ENCODE results near the gene TRPM2.

Gene TRPM2

GRCh38 chr21:44379991-44380865 lies 26.8 kb downstream of the TRPM2 start:
- H3K4me1 ChIP-seq (ENCODE audit: insufficient read depth, low read length) = no peaks in the 10 kb centered on the region
- no peak overlapping the region for H3K9ac ChIP-seq (ENCODE audit: low read depth, low read length)
- ATAC-seq (ENCODE audit: insufficient read depth, low read depth) (no peak), DNase-seq (no peak)
- no peak for TF ChIP-seq EZH2 (IDR thresholded peaks at IDR 0.05; ENCODE audit: borderline replicate concordance, low read depth, low read length, severe bottlenecking)
- TF ChIP-seq, protein P1, sequence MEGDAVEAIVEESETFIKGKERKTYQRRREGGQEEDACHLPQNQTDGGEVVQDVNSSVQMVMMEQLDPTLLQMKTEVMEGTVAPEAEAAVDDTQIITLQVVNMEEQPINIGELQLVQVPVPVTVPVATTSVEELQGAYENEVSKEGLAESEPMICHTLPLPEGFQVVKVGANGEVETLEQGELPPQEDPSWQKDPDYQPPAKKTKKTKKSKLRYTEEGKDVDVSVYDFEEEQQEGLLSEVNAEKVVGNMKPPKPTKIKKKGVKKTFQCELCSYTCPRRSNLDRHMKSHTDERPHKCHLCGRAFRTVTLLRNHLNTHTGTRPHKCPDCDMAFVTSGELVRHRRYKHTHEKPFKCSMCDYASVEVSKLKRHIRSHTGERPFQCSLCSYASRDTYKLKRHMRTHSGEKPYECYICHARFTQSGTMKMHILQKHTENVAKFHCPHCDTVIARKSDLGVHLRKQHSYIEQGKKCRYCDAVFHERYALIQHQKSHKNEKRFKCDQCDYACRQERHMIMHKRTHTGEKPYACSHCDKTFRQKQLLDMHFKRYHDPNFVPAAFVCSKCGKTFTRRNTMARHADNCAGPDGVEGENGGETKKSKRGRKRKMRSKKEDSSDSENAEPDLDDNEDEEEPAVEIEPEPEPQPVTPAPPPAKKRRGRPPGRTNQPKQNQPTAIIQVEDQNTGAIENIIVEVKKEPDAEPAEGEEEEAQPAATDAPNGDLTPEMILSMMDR (IDR thresholded peaks at IDR 0.05; ENCODE audit: borderline replicate concordance, extremely low read depth, low read length, poor library complexity, severe bottlenecking) = no peak
- H3K27ac ChIP-seq (ENCODE audit: low read length) = no peak overlapping the region
- H3K9me3 ChIP-seq (ENCODE audit: insufficient read depth, low read length, severe bottlenecking) = no peaks in the 10 kb centered on the region
- H2AFZ ChIP-seq (ENCODE audit: low read depth, low read length) = no peak overlapping the region
- no peak overlapping the region for H3K4me3 ChIP-seq (ENCODE audit: low read depth in 1 of 2, low read length in 2 of 2)
- H3K36me3 ChIP-seq (ENCODE audit: insufficient read depth, low read length) = no peaks in the 10 kb centered on the region
- H3K4me2 ChIP-seq (ENCODE audit: insufficient read depth, low read length) = no peak overlapping the region
- H3K27me3 ChIP-seq (ENCODE audit: insufficient read depth, low read length, poor library complexity) = no peaks in the 10 kb centered on the region
- no peaks in the 10 kb centered on the region for H3K79me2 ChIP-seq (ENCODE audit: insufficient read depth, low read length)
- no peaks in the 10 kb centered on the region for H4K20me1 ChIP-seq (ENCODE audit: insufficient read depth, low read length)

DNA sequence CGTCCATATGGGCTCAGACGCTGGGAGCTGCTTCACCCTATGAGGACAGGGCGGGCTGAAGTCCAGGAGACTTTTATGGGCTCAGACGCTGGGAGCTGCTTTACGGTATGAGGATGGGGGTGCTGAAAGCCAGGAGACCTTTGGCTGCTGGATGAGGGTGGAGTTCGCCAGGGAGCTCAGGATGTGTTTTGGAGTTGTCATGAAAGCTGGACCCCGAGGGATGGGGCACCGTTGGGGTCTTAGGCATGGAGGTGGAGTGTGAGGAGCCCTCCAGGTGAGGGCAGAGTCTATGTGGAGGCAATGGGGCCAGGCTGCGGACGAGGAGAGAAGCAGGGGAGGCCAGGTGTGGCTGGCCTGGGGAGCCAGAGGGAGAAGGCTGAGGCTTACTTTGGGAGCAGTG lies 27.5 kb downstream of the TRPM2 start:
- no peak for TF ChIP-seq EZH2 (IDR thresholded peaks at IDR 0.05; ENCODE audit: borderline replicate concordance, low read depth, low read length, severe bottlenecking)
- TF ChIP-seq, protein P1 (IDR thresholded peaks at IDR 0.05; ENCODE audit: borderline replicate concordance, extremely low read depth, low read length, poor library complexity, severe bottlenecking) = no peak

GRCh38 chr21:44381874-44382273 lies 28.5 kb downstream of the TRPM2 start:
- no peaks in the 10 kb centered on the region for H3K27me3 ChIP-seq (ENCODE audit: insufficient read depth, low read length, poor library complexity)
- ATAC-seq (ENCODE audit: insufficient read depth, low read depth) = no peak

More for the DNA sequence above, 27.5 kb downstream of the TRPM2 start:
- Histone ChIP-seq H3K4me1 (ENCODE audit: insufficient read depth, low read length) (no peaks in the 10 kb centered on the region), H3K9ac (ENCODE audit: low read depth, low read length) (no peak overlapping the region), H4K20me1 (ENCODE audit: insufficient read depth, low read length) (no peaks in the 10 kb centered on the region), H3K4me3 (ENCODE audit: low read depth in 1 of 2, low read length in 2 of 2) (no peak overlapping the region), H3K4me2 (ENCODE audit: insufficient read depth, low read length) (no peak overlapping the region), H3K36me3 (ENCODE audit: insufficient read depth, low read length) (no peaks in the 10 kb centered on the region), H3K27me3 (ENCODE audit: insufficient read depth, low read length, poor library complexity) (no peaks in the 10 kb centered on the region), H2AFZ (ENCODE audit: low read depth, low read length) (no peak overlapping the region), H3K79me2 (ENCODE audit: insufficient read depth, low read length) (no peaks in the 10 kb centered on the region), H3K27ac (ENCODE audit: low read length) (no peak overlapping the region), H3K9me3 (ENCODE audit: insufficient read depth, low read length, severe bottlenecking) (no peaks in the 10 kb centered on the region)
- ATAC-seq (ENCODE audit: insufficient read depth, low read depth) (no peak), DNase-seq (no peak)

More at GRCh38 chr21:44381874-44382273, 28.5 kb downstream of the TRPM2 start:
- Histone ChIP-seq H3K27ac (ENCODE audit: low read length) (no peak overlapping the region), H2AFZ (ENCODE audit: low read depth, low read length) (no peak overlapping the region), H3K36me3 (ENCODE audit: insufficient read depth, low read length) (no peaks in the 10 kb centered on the region), H3K9me3 (ENCODE audit: insufficient read depth, low read length, severe bottlenecking) (no peaks in the 10 kb centered on the region), H3K4me3 (ENCODE audit: low read depth in 1 of 2, low read length in 2 of 2) (no peak overlapping the region), H3K4me1 (ENCODE audit: insufficient read depth, low read length) (no peaks in the 10 kb centered on the region), H3K79me2 (ENCODE audit: insufficient read depth, low read length) (no peaks in the 10 kb centered on the region), H3K9ac (ENCODE audit: low read depth, low read length) (no peak overlapping the region), H4K20me1 (ENCODE audit: insufficient read depth, low read length) (no peaks in the 10 kb centered on the region), H3K4me2 (ENCODE audit: insufficient read depth, low read length) (no peak overlapping the region)
- TF ChIP-seq, protein P1 (IDR thresholded peaks at IDR 0.05; ENCODE audit: borderline replicate concordance, extremely low read depth, low read length, poor library complexity, severe bottlenecking) = no peak
- TF ChIP-seq EZH2 (IDR thresholded peaks at IDR 0.05; ENCODE audit: borderline replicate concordance, low read depth, low read length, severe bottlenecking) = no peak
- DNase-seq = no peak

All from DND-41 (cell line).